GM19043 (cell line): Measurements from ENCODE around the gene SPACA4.

ENCODE experiments used
- ATAC-seq: cut with Tn5 transposase; IDR thresholded peaks from one replicate; pipeline ENCODE4 v1.9.1; 2021; ENCODE audit warnings: low read depth; ENCODE audit not compliant: unreplicated experiment

SPACA4 gene

GRCh38 chr19:48633148-48634035 lies 26.9 kb downstream of the SPACA4 start:
- ATAC-seq: no peak

DNA sequence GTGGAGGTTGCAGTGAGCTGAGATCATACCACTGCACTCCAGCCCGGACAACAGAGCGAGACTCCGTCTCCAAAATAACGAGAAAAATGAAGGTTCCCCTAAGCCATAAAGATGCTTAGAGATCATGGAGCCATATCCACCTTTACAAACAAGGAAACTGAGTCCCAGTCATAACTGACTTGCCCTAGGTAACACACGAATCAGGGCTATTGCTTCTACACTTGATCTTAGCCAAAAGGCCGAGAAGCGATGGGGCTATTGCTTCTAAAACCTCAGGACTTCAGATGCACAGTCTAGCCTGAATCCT lies 27.4 kb downstream of the SPACA4 start:
- no peak for ATAC-seq

DNA sequence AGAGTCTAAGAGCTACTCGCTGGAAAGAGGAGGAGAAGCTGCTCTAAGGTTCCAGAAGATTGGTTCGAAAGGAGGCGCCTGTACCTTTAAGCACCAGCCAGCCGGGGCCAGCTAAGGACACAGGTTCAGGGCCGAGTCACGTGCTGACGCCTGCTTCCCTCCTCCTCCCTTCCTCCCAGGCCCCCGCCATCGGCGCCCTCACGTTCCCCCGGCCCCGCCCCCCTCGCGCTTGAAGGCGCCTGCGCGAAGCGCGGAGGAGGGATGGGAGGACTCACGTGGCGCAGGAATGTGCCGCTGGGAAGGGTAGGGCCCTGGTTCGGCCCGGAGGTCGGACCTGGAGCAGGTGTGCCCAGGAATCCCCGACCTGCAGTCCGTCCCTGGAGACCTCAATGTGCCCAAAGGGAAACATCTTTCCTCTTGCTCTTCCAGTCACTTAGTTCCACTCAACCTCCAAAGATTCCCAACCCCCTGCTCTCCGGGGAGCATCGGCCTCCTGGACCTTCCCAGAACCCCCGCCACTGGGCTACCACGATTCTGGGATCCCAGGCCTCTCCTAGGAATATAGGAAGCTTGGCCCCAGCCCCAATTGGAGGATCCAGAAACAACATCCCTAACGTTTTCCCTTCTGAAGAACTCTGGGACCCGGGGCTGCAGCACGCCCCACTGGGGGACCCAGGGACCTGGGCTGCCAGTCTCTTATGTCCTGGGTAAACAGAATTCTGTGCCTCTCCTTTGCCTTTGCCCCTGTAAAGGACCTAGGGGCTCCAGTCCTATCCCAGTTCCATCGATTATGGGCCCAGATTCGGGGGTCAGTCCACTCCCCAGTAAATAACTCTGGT lies 28.1 kb downstream of the SPACA4 start:
- no peak for ATAC-seq

GRCh38 chr19:48635263-48635965 lies 28.9 kb downstream of the SPACA4 start:
- no peak for ATAC-seq

DNA sequence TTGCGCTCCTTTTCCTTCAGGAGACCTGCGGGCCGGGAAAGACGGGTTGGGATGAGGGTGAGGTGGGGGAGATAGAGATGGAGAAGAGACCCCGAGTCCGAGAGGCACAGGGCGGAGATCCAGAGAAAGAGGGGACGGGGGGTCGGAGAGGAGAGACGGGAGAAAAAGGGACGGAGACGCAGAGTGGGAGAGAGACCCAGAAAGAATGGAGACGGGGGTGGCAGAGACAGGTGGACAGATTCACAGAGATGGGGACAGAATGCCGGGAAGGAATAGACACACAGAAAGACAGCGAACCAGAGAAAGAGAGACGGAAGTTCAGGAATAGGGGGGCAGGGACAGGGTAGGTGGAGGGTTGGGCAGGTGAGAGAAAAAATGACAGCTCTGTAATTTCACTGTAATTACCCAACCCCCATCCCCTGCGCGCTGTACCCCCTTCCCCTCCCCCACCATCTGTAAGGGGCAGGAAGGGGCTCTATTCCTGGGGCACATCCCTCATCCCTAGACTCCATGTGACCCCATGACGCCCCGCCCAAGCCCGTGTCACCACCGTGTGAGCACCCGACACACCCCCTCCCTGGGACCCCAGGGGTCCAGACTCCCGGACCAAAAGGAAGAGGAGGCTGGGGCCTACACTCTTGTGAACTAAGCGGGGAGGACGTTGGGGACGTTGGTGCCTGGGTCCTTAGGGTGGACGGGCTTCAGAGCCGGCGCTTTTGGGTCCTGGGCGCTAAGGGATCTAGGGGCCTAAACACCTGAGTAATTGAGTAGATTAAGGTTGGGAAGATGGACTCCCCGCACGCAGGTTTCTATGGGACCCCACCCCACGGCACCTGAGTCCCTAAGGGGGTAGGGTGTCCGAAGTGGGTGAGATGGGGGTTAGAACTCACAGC lies 29.7 kb downstream of the SPACA4 start:
- ATAC-seq: no peak

- no peak for ATAC-seq
Observed at GRCh38 chr19:48636859-48637448, 30.4 kb downstream of the SPACA4 start, which contains the start of gene DBP. DBP (minus strand) TSS chr19:48637379; CDS start chr19:48636994, 385 bp downstream.

- ATAC-seq: peak; percentile 66
Observed at GRCh38 chr19:48637449-48637947, 31.0 kb downstream of the SPACA4 start.

GRCh38 chr19:48637948-48638830 lies 31.6 kb downstream of the SPACA4 start:
- peak; percentile 12 for ATAC-seq

- ATAC-seq: no peak
Observed at GRCh38 chr19:48638831-48639381, 32.4 kb downstream of the SPACA4 start.

DNA sequence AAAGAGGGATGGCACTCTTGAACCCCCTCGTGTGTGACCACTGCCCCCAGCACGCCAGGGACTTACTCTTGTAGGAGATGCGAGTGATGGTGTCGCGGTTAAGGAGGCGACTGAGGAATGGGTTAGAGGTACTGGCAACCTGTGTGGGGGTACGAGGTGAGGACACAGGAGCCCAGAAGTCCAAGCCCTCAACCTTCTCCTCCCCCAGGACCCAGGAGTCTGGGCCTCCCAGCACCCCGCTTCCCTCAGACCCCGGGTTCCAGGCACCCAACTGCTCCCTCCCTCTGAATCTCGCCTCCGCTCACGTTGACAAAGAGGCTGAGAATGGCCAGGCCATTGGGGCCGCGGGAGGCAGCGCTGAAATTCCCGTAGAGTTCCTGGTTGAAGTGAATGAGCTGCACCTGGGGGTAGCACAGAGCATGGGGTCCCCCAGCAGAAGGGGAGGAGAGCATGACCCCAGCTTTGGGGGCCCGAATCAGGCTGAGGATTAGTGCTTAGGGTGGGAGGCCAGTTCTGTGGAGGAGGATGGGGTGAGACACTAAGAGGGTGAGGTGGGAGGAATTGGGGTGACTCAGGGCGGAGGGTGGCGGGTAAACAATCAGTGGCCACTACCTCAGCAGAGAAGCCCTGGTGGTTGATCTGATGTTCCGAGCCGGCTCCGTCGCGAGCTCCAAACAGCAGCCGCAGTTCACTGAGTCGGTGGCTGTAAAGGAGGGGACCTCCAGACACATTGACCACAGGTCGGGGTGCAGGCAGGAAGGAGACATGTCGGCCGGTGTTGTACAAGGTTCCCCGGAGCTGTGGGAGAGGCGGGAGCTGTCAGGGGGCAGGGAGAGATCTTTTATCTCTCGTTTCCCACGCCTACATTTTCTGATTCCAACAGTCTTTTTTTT lies 33.2 kb downstream of the SPACA4 start:
- ATAC-seq: no peak

- ATAC-seq: no peak
Observed at GRCh38 chr19:48641850-48642249, 35.3 kb downstream of the SPACA4 start.

GRCh38 chr19:48642862-48643261 lies 36.3 kb downstream of the SPACA4 start:
- ATAC-seq: no peak

DNA sequence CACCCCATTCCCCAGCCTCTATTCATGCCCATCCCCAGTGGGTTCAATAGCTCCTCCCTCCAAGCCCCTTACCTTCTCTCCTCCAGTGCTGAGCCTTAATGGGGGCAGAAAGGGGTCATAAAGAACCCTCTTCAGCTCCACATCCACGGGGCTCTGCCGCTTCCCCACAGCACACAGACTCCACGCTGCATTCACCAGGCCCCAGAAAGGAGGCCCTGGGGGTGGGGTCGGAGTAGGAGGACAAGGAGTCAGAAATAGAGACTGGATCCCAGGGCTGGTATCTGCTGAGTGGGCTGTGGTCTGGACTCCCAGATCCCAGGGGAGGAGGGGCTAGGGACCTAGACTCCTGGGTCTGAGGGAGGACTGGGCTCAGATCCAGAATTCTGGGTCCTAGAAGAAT lies 37.8 kb downstream of the SPACA4 start:
- ATAC-seq: no peak

DNA sequence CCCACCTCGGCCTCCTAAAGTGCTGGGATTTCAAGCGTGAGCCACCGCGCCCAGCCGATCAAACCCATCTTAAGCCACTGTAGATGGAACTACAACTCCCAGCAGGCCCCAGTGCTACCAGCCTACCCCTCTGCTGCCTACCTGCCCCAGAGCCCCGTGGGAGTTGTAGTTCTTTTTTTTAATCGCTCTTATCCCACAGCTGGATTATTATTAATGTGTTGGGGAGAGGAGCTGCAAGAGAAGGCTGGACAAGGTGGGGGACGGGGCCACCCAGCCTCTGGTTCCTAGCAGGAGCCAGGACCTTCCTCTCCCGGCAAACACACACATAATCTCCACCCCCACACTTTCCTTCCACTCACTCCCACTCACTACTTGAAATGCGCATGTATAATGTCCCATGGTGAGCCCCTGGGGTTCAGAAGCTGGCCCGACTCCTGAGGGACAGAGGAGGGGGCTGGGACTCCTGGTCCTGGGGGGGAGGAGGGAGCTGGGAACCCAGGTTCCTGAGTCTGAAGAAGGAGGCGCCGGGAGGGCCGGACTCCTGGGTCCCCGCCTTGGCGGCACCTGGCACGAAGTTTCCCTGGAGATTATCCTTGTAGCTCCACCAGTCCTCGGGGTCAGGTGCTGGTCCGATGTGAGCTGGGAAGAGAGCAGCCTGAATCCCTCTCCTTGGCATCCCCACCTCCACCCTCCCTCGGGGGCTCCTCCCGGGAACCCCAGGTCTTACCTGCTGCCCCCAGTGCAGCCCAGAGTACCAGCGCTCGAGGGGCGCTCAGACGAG lies 38.5 kb downstream of the SPACA4 start:
- ATAC-seq: no peak

- no peak for ATAC-seq
Observed at GRCh38 chr19:48645620-48646000, 39.1 kb downstream of the SPACA4 start.

GRCh38 chr19:48646001-48646721 lies 39.6 kb downstream of the SPACA4 start, which contains the start of gene CA11:
CA11 (minus strand) TSS chr19:48646187; CDS start chr19:48645632, 555 bp downstream.
- ATAC-seq: peak; percentile 67
